ENCODE measurements around the gene SPRED2. TPM values are rescaled to one million over a fixed set of nuclear protein-coding genes. Genes with fewer than 3 reads are reported as not detected.

SPRED2 gene
- polyA plus RNA-seq, 2 of the 4 experiments (the other 2 are of a cell fraction): 20.6 to 29.3 TPM

DNA sequence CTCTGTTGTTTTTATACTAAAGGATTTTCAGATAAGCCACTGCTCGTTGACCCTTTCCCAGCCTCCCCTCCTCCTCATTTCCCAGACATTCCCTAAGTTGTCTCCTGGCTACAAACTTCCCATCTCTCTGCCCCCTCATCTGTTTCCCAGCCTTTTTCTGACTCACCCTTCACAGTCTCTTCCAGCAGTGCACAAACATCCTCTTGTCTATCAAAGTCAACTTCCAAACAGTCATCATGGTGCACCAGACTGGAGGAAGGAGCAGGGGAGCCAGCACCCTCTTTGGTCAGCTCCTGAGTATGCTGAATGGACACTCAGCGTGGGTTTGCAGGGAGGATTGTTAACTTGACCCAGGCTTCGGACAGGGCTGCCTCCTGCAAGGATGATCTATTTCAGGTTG is 26.6 kb upstream of the SPRED2 start:
- CTCF ChIA-PET: interaction anchor here (0.6 to 1.2 kb wide), 3 partner anchors 13 to 19 kb away, joined by 3 to 6 read pairs (median 3); no protein-coding TSS in a partner anchor
- no peak overlapping the region for H3K4me2 ChIP-seq
- POLR2A ChIA-PET: no interaction called here

DNA sequence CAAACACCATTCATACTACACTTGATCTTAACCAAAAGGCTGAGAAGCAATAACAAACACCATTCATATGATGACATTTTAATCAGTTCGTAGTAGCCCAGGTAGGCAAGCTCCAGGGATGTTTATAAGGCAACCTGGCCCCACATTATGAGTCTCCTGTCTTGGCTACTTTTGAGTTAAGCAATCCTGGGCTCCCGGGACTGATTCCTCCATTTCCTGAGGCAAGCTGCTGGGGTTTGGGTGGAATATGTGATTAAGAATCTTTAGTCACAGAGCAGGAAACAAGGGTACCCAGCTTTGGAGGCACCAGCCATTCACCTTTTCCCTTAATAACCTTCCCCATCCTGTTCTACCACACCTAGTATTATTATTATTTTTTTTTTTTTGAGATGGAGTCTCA is 24.5 kb upstream of the SPRED2 start:
- ChIA-PET POLR2A (no interaction called here), CTCF (no interaction called here)
- Histone ChIP-seq H3K4me2 (no peak overlapping the region), H3K9me3 (0 out of 3 replicates have a peak, but pooled peaks cover 7% of the 10 kb centered on the region), H3K4me1 (no peaks in the 10 kb centered on the region), H3K27ac (no peak overlapping the region), H3K4me3 (no peak overlapping the region)
- TF ChIP-seq ZFP36 (IDR thresholded peaks at IDR 0.05; ENCODE audit: borderline replicate concordance, partially characterized antibody) (no peak), FOXS1 (CRISPR knock-in tag; IDR thresholded peaks at IDR 0.05) (no peak), NPAS2 (CRISPR knock-in tag; IDR thresholded peaks at IDR 0.05; ENCODE audit: borderline replicate concordance) (no peak), SMC3 (IDR thresholded peaks at IDR 0.05) (no peak), RARB (CRISPR knock-in tag; IDR thresholded peaks at IDR 0.05) (no peak), GATA3 (IDR thresholded peaks at IDR 0.05; ENCODE audit: borderline replicate concordance) (no peak), KDM1A (IDR thresholded peaks at IDR 0.05; ENCODE audit: low read depth) (no peak)
- TF ChIP-seq, protein P1, sequence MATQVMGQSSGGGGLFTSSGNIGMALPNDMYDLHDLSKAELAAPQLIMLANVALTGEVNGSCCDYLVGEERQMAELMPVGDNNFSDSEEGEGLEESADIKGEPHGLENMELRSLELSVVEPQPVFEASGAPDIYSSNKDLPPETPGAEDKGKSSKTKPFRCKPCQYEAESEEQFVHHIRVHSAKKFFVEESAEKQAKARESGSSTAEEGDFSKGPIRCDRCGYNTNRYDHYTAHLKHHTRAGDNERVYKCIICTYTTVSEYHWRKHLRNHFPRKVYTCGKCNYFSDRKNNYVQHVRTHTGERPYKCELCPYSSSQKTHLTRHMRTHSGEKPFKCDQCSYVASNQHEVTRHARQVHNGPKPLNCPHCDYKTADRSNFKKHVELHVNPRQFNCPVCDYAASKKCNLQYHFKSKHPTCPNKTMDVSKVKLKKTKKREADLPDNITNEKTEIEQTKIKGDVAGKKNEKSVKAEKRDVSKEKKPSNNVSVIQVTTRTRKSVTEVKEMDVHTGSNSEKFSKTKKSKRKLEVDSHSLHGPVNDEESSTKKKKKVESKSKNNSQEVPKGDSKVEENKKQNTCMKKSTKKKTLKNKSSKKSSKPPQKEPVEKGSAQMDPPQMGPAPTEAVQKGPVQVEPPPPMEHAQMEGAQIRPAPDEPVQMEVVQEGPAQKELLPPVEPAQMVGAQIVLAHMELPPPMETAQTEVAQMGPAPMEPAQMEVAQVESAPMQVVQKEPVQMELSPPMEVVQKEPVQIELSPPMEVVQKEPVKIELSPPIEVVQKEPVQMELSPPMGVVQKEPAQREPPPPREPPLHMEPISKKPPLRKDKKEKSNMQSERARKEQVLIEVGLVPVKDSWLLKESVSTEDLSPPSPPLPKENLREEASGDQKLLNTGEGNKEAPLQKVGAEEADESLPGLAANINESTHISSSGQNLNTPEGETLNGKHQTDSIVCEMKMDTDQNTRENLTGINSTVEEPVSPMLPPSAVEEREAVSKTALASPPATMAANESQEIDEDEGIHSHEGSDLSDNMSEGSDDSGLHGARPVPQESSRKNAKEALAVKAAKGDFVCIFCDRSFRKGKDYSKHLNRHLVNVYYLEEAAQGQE (IDR thresholded peaks at IDR 0.05): no peak
- TF ChIP-seq, protein P2, sequence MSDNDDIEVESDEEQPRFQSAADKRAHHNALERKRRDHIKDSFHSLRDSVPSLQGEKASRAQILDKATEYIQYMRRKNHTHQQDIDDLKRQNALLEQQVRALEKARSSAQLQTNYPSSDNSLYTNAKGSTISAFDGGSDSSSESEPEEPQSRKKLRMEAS (IDR thresholded peaks at IDR 0.05): no peak
- TF ChIP-seq, protein P3, sequence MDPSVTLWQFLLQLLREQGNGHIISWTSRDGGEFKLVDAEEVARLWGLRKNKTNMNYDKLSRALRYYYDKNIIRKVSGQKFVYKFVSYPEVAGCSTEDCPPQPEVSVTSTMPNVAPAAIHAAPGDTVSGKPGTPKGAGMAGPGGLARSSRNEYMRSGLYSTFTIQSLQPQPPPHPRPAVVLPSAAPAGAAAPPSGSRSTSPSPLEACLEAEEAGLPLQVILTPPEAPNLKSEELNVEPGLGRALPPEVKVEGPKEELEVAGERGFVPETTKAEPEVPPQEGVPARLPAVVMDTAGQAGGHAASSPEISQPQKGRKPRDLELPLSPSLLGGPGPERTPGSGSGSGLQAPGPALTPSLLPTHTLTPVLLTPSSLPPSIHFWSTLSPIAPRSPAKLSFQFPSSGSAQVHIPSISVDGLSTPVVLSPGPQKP (IDR thresholded peaks at IDR 0.05; ENCODE audit: low read depth, low read length): no peak
- no peak for DNase-seq (ENCODE audit: low read depth in 1 of 2, low spot score in 1 of 2)
- ATAC-seq: no peak
- no peak for FAIRE-seq
- 27% methylated on average over 2 of the region's 2 CpGs for WGBS (ENCODE audit: missing lambda C conversion rate)

More for the DNA sequence above, 26.6 kb upstream of the SPRED2 start:
- Histone ChIP-seq H3K9me3 (0 out of 3 replicates have a peak, but pooled peaks cover 10% of the 10 kb centered on the region), H3K27ac (no peak overlapping the region), H3K4me1 (no peaks in the 10 kb centered on the region), H3K4me3 (no peak overlapping the region)
- ATAC-seq: peak in 1 of 2 experiments; percentile 62; a peak in 3 of 6 replicates
- WGBS (ENCODE audit: missing lambda C conversion rate): 32% methylated on average over 3 of the region's 3 CpGs
- no peak for DNase-seq (ENCODE audit: low read depth in 1 of 2, low spot score in 1 of 2)
- FAIRE-seq: no peak
- no peak for TF ChIP-seq HOXB5 (CRISPR knock-in tag; IDR thresholded peaks at IDR 0.05)
- TF ChIP-seq SMC3 (IDR thresholded peaks at IDR 0.05): no peak
- TF ChIP-seq, protein P4, sequence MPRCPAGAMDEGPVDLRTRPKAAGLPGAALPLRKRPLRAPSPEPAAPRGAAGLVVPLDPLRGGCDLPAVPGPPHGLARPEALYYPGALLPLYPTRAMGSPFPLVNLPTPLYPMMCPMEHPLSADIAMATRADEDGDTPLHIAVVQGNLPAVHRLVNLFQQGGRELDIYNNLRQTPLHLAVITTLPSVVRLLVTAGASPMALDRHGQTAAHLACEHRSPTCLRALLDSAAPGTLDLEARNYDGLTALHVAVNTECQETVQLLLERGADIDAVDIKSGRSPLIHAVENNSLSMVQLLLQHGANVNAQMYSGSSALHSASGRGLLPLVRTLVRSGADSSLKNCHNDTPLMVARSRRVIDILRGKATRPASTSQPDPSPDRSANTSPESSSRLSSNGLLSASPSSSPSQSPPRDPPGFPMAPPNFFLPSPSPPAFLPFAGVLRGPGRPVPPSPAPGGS (IDR thresholded peaks at IDR 0.05): no peak
- TF ChIP-seq HOXB13 (CRISPR knock-in tag; IDR thresholded peaks at IDR 0.05; ENCODE audit: low read depth): no peak
- TF ChIP-seq, protein P5, sequence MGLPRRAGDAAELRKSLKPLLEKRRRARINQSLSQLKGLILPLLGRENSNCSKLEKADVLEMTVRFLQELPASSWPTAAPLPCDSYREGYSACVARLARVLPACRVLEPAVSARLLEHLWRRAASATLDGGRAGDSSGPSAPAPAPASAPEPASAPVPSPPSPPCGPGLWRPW (IDR thresholded peaks at IDR 0.05): no peak
- TF ChIP-seq TFCP2L1 (CRISPR knock-in tag; IDR thresholded peaks at IDR 0.05): no peak

DNA sequence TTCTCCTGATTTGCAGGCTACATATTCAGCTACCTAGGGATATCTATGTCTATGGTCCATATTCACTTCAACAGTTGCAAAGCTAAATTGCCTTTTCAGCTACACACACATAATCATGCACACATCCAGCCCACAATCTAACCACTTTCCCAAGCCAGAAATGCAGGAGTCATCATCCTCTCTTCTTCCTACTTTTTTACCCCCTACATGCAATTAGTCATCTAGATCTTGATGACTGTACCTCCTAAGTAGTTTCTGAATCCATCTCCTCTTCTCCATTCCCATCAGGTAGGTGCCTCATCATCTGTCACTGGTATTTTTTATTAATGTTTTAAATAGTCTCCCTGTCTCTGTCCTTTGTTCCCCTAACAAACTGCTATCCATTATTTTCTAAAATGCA is 23.7 kb upstream of the SPRED2 start:
- Histone ChIP-seq H3K27ac (no peak overlapping the region), H3K4me2 (no peak overlapping the region), H3K9me3 (0 out of 3 replicates have a peak, but pooled peaks cover 5% of the 10 kb centered on the region), H3K4me1 (no peaks in the 10 kb centered on the region), H3K4me3 (no peak overlapping the region)
- TF ChIP-seq, protein P5 (IDR thresholded peaks at IDR 0.05): no peak
- TF ChIP-seq FOSL2 (IDR thresholded peaks at IDR 0.05) (0 out of 2 replicates have a peak, but pooled peaks have one; percentile 11), FOSL2 (CRISPR knock-in tag; IDR thresholded peaks at IDR 0.05) (peak; percentile 24; the same call in 1 of the 2 replicates), RCOR1 (IDR thresholded peaks at IDR 0.05; ENCODE audit: low read depth, low read length) (no peak), MAFK (IDR thresholded peaks at IDR 0.05; ENCODE audit: partially characterized antibody) (no peak), FOXS1 (CRISPR knock-in tag; IDR thresholded peaks at IDR 0.05) (no peak), HDAC2 (IDR thresholded peaks at IDR 0.05) (no peak)
- ATAC-seq: 0 out of 6 replicates have a peak, but pooled peaks of 1 of the 2 experiments have one; percentile 20
- no peak for FAIRE-seq
- DNase-seq (ENCODE audit: low read depth in 1 of 2, low spot score in 1 of 2): no peak
- ChIA-PET POLR2A (interaction anchor here (0.5 to 1.1 kb wide), 2 partner anchors 19 to 151 kb away, joined by 3 read pairs; no protein-coding TSS in a partner anchor), CTCF (interaction anchor here (1.4 kb wide), 1 partner anchor 97 kb away, joined by 4 read pairs; no protein-coding TSS in a partner anchor)
